Measurements from ENCODE around the gene UBE2QL1.

DNA sequence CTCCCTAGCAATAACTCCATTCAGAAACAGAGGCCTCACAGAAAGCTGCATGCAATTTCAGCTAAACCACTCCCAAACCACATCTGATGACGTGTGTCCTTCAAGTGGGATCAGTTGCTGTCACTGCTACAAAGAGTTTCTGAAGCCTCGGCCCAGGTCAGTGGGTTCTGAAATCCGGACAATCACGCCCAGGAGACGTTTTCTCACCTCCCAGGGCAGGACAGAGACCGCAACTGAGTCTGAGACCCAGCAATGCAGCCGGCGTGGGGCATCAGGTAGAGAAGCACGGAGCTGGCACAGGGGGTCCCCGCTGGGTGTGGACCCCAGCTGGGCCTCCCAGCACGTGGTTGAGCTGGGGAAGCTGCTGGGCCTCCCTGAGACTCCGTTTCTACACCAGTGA is 2.6 kb upstream of the UBE2QL1 start:
- no peak for TF ChIP-seq POLR2A (IDR thresholded peaks at IDR 0.05)
- TF ChIP-seq, protein P1, sequence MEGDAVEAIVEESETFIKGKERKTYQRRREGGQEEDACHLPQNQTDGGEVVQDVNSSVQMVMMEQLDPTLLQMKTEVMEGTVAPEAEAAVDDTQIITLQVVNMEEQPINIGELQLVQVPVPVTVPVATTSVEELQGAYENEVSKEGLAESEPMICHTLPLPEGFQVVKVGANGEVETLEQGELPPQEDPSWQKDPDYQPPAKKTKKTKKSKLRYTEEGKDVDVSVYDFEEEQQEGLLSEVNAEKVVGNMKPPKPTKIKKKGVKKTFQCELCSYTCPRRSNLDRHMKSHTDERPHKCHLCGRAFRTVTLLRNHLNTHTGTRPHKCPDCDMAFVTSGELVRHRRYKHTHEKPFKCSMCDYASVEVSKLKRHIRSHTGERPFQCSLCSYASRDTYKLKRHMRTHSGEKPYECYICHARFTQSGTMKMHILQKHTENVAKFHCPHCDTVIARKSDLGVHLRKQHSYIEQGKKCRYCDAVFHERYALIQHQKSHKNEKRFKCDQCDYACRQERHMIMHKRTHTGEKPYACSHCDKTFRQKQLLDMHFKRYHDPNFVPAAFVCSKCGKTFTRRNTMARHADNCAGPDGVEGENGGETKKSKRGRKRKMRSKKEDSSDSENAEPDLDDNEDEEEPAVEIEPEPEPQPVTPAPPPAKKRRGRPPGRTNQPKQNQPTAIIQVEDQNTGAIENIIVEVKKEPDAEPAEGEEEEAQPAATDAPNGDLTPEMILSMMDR (IDR thresholded peaks at IDR 0.05) = no peak
- TF ChIP-seq POLR2AphosphoS5 (IDR thresholded peaks at IDR 0.05; ENCODE audit: insufficient read depth in 1 of 2, low read depth in 1 of 2) = no peak
